Activated CD8-positive, alpha-beta memory T cell treated with anti-CD3 and anti-CD28 coated beads, Interleukin-2, amount 50 U/mL, for 24 hours (primary cell): ENCODE measurements around the gene C16orf92.

ENCODE experiments used
- DNase-seq: peaks from one replicate; pipeline ENCODE4 v3.0.0-alpha.2; 2020; ENCODE audit errors: extremely low read depth

The C16orf92 gene

DNA sequence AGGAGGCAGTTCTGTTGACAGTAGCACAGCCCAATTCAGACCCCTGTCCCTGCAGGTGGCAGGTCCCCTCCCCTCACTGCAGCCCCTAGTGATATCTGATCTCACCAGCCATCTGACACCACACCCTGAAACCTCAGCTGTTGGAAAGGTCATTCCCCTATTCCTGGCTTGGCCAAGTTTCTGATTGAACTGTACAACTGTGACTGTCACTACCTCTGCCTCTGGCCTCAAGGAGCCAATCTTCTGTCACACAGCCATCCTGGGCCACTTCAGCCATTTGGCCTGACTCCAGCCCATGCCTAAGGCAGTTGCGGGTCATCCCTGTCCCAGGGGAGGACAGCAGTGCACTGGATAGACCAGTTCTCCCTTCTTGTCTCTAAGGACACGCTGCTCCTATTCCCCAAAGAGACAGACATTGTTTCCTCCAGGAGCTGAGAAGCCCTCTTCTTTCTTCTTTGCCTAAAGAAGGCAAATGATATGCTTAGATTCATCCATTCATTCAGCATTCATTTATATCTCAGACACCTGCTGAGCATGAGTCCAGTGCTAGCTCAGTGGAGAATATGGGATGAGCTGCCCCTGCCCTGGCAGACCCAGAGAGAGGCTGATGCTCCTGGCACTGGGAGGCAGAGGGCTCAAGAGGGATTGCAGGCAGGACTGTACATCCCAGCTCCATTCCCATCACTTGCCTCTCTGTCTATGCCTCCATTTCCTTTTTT is 38.0 kb downstream of the C16orf92 start:
- no peak for DNase-seq

DNA sequence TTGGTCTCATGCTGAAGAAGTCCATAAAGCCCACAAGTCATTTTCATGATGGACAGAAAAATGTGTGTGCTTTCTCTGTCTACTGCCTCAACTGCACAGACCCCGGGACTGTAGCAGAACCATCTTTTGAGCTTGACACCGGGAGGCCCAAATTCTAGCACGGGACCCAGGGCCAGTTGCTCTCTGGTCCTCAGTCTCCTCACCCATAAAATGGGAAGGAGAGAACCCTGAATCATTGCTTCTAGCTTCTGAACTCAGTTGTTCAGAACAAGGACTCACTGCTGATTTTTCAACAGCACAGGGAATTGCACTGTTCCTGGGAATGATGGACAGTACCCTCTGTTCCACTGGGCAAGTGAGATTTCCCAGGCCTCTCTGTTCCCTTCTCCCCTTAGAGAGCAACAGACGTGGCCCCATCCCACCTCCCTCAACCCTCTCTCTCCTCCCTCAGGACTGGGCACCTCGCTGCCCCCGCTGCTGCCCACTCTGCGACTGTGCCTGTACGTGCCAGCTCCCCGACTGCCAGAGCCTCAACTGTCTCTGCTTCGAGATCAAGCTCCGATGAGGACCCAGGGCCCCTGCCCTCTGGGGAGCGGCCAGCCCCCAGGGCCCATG is 40.4 kb downstream of the C16orf92 start:
- no peak for DNase-seq

DNA sequence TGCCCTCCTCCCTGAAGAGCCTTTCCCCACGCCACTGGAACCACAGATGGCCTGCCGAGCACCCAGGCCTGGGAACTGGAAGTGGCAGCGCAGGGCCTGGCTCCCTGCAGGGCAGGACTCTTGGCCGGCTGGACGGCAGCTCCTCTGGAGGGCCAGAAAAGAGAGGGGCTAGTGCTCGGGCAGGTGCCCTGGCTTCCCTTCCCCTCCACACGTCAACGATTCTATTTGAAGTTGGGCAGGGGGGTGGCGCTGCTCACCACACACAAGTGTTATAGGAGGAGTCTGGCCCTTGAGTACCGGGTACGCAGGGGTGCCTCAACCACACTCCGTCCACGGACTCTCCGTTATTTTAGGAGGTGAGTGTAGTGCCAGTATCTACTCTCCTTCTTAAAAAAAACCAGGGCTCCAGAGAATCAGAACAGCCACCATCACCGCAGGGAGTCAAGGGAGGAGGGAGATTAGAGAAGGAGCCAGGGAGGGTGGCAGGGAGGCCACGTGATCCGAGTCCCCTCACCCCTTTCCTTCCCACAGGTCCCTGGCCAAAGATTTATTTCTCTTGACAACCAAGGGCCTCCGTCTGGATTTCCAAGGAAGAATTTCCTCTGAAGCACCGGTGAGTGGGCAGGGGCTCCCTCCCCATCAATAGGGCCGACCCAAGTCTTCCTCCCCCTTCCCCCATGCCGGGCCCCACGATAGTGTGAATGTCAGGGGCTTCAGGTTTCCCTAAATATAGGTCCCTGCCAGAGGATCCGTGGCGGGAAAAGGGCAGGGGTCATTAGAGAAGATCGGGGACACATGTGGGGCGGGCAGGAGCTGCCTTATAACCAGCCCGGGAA is 41.1 kb downstream of the C16orf92 start:
- no peak for DNase-seq

DNA sequence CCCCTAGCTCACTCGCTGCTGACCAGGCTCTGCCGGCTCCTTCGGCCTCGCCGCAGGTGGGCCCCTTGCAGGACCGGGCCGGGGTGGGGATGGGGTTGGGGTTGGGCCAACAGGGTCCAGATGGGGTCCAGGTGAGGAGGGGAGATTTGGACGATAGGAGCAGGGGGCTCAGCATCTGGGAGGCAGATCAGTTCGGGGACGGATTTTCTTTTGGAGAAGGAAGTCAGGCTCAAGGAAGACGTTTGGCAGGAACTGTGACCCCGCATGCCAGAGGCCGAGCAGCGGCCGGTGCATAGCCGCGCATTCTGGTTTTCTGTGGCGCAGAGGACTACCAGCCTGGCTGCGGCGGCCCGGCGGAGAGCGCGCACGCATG is 41.7 kb downstream of the C16orf92 start:
- no peak for DNase-seq

DNA sequence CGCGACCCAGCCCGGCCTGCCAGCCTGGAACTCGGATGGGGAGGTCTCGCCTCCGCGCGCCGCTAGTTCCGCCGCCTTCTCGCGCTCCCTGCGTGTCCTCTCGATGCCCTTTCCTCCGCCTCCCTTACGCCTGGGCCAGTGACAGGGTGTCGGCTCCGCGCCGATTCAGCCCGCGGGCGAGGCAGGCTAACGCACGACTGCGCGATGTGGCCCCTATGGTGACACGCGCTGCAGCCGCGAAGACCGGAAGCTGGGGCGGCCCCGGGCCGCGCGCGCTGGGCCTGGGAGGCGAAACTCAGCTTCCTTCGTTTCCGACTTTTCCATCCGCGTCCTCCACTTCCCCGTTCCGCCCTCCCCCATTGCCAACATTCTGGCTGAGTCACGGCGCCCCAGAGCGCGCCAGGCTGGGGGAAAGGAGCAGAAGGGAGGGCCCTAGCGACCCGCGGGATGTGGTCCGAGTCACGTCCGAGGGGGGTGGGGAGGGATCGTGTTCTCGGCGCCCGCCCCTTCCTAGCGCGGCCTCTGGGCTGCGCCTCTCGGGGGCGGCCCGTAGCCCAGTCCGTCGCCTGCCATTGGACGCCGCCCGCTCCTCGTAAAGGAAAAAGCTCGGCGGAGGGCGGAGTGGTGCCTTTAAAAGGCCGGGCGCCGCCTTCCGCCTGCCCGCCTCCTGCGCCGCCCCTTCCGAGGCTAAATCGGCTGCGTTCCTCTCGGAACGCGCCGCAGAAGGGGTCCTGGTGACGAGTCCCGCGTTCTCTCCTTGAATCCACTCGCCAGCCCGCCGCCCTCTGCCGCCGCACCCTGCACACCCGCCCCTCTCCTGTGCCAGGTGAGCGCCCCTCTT is 42.3 kb downstream of the C16orf92 start, which contains the start of gene ALDOA:
Gene ALDOA, plus strand, starts transcription at position 659 of the 841 bp plus-strand sequence. CDS start 1,138 bp downstream, outside the sequence.
- DNase-seq: peak; percentile 86

DNA sequence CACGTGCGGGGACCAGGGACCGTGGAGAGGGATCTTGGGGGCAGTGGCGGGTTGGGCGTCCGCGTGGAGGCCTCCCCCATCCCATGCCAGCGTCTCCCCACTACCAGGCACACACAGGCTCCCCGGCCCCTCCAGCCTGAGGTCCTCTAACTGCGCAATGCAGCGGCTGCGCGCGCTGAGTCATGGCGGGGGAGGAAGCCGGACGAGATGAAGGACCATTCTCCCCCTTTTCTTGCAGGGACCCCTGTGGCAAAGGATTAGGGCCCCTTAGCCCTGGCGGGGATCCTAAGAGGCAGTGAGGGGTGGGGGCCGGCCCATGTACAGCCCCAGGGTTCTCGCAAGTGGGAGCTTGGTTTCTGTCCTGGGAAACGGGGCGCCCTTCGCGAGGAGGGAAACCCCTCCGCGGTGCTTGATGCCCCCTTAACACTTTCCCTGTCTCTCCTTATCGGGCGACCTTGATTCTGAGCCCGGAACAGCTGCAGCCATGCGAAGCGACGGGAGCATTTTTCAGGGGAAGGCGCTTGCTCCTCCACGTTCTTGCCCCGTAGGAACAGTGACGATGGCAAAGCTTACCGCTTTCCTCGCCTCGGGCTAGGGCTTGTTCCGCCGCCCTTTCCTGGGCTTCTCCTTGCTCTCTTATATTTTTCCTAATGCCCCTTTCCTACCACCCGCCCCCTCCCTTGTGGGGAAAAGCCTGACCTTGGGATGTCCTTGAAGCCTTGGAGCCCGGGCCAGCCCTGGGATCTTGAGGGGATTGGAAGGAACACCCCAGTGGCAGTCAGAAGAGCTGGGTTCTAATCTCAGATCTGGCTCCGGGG is 43.2 kb downstream of the C16orf92 start:
- no peak for DNase-seq

DNA sequence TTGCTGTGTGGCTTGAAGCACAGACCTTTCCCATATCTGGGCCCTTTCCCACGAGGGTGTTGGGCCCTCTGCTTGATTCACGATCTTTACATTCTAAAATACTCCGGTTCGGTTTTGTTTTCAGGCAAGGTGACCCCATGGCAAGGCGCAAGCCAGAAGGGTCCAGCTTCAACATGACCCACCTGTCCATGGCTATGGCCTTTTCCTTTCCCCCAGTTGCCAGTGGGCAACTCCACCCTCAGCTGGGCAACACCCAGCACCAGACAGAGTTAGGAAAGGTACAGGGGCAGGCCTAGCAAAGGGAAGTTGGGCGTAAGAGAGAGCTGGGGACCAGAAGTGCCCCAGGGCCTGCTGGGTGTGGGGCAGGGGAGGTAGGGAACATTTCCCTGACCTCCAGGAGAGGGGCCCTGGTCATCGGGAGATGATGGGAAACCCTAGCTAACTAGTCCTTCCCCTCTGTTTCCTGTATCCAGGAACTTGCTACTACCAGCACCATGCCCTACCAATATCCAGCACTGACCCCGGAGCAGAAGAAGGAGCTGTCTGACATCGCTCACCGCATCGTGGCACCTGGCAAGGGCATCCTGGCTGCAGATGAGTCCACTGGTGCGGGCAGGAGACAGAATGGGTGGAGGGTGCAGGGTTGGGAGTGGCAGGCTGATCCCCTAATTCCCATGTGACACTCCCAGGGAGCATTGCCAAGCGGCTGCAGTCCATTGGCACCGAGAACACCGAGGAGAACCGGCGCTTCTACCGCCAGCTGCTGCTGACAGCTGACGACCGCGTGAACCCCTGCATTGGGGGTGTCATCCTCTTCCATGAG is 44.0 kb downstream of the C16orf92 start:
- no peak for DNase-seq

DNA sequence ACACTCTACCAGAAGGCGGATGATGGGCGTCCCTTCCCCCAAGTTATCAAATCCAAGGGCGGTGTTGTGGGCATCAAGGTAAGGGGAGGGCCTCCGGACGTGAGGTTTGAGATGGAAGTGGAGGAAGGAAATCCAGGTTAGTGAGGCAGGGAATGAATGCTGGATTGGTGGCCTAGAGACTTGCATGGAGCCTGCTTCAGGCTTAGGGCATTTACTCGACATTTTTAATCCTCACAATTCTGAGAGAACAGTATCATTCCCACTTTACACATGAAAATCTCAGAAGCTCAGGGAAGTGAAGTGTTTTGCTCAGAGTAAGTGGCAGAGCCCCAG is 44.6 kb downstream of the C16orf92 start:
- DNase-seq: no peak

DNA sequence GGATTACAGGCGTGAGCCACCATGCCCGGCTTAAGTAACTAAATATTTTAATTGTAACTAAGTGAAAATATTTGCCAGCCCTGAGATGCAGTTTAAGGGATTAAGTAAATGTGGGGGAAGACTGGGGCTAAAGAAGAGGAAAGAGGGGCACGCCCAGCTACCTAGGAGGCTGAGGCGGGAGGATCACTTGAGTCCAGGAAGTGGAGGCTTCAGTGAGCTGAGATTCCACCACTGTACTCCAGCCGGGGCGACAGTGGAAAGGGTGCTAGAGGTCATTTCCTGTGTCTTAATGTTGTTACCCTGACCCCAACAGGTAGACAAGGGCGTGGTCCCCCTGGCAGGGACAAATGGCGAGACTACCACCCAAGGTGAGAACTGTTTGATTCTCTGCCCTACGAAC is 45.3 kb downstream of the C16orf92 start:
- DNase-seq: no peak

DNA sequence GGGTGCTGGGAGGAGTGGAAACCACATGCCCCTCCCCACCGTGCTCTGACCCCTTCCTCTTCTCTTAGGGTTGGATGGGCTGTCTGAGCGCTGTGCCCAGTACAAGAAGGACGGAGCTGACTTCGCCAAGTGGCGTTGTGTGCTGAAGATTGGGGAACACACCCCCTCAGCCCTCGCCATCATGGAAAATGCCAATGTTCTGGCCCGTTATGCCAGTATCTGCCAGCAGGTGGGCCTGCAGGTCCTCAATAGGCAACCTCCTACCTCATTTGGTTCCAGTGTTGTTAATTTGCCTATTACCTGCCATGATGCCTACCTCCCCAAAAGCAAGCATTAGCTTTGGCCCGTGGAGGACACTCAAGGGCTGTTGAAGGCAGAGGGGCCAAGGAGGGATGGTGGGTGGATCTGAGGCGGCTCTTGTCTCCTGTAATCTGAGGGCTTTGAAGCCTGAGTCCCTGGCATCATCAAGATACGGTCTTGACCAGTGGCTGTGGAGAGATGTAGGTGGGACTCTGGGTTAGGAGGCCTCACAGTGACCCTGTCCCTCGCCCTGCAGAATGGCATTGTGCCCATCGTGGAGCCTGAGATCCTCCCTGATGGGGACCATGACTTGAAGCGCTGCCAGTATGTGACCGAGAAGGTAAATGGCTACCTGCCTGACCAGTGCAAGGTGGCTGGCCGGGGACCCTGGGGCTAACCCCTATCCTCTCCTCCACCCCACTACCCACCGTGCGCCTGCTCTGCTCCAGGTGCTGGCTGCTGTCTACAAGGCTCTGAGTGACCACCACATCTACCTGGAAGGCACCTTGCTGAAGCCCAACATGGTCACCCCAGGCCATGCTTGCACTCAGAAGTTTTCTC is 46.0 kb downstream of the C16orf92 start:
- no peak for DNase-seq

DNA sequence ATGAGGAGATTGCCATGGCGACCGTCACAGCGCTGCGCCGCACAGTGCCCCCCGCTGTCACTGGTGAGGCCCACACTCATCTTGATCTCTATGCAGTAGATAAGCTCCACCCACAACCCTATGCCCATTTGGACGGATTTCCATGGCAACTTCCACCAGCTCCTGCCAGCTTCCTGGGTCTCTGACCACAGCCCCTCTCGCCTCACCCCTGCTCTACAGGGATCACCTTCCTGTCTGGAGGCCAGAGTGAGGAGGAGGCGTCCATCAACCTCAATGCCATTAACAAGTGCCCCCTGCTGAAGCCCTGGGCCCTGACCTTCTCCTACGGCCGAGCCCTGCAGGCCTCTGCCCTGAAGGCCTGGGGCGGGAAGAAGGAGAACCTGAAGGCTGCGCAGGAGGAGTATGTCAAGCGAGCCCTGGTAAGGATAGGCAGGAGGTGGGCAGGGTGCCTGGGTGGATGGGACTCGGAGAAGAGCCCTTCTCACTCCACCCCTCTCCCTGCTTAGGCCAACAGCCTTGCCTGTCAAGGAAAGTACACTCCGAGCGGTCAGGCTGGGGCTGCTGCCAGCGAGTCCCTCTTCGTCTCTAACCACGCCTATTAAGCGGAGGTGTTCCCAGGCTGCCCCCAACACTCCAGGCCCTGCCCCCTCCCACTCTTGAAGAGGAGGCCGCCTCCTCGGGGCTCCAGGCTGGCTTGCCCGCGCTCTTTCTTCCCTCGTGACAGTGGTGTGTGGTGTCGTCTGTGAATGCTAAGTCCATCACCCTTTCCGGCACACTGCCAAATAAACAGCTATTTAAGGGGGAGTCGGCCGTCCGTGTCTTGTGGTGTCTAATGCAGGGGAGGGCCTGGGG is 46.8 kb downstream of the C16orf92 start:
- no peak for DNase-seq

DNA sequence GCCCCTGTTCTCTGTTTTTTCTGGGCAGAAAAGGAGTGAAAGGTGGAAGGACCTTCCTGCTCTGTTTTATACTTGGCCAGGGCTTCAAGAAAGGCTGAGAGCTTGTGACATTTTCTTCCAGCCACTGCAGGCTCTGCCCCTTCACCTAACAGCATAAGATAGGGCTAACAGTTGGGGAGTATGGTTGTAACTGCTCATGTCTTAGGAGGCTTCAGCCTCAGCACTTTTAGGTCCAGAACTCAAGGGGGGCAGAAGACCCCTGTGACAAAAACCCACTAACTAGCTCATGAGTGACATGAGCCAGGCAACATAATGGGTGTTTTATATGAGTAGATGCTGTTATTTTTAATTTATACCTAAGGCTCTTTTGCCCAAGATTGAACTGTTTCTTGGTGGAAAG is 47.5 kb downstream of the C16orf92 start:
- DNase-seq: no peak
